GM19240 (cell line): ENCODE results near the gene ING4.
A peak's percentile ranks its signal among the peaks of the same experiment; 100 is the strongest.

Experiments used
- DNase-seq: peaks from one replicate; pipeline ENCODE4 v3.0.0; 2011; ENCODE audit warnings: low spot score; ENCODE audit not compliant: insufficient read length

ING4 gene

DNA sequence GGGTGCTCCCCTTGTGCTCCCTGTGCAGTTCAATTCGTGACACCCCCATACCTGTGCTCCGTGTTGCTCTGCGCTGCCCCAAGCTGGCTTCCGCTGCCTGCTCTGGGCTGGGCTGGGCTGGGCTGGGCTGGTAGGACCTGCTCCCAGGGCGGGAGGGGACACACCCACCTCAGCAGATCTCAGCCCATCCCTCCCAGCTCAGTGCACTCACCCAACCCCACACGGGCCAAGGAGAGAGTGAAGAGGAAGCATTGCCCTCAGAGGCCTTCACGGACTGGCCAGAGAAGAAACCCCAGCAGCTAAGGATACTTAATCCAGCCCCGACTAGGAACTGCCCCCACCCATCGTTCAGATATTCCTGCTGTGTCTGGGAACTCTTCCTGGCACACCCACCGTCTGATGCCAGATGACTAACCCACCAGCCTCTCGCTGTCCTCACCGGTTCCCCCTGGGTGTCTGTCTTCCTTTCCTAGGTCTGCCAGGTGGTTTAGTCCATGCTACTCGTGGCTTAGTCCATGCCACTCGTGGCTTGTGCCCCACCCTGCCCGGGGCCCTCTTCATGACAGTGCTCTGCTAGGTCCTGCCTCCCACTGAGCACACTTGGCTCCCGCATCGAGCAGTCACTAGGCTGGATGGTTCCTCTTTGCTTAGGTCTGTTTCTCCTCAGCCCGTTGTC is 26.9 kb downstream of the ING4 start, which contains the start of gene LPAR5:
TSS of gene LPAR5 (minus strand) at position 104 of the 676 bp plus-strand sequence. CDS start 14,711 bp downstream, outside the sequence.
- no peak for DNase-seq

DNA sequence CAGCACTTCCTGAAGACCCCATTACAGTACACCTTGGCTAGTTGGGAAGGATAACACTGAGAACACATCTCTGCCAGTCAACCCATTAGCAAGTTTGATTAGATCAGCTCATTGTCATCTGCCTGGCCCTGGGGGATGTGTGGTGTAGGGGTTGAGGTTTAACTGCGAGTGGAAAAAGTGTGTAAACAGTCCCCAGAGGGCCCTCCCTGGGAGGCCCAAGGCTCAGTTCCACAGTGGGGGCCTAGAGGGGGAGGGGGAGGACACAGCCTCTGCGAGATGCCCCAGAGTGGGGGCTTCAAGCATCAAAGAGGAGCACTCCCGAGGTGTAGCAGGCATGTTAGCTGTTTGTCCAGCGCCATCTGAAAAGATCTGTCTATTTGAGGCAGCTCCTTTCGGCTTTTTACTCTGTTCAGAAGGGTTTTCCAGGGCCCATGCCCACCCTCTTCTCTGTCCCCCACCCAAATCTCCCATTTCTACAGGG is 27.5 kb downstream of the ING4 start:
- no peak for DNase-seq

DNA sequence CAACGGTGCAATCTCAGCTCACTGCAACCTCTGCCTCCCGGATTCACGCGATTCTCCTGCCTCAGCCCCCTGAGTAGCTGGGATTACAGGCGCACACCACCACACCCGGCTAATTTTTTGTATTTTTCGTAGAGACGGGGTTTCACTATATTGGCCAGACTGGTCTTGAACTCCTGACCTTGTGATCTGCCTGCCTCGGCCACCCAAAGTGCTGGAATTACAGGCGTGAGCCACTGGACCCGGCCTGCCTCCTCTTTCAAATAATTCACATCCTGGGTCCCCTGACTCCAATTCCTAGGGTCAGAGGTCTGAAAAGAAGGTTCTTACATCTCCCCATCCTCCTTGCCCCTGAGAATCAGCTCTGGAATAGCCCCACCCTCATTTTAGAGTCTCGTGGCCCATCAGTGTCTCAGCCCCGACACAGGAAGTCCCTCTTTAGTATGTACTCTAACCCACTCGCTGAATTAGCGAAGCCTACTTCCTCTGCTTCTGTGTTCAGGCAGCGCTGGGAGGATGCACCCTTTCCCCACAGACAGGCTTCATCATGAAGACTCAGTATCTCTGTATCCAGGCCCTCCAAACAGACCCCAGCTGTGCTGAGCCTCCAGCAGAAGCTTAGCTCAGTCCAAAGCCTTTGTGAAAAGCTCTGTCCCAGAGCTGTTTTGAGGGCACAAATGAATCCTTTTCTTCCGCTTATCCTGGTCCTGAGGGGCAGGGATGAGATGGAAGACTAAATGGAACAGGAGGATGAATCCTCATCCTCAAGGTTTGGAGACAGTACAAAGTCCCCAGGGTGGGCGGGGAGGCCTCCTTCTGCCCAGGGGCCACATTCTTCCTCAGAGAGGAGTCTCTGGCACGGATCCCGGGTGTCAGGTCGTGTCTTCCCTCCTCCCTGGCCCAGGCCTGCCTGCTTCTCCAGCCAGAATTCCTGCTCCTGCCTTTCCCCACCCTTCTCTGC is 30.6 kb downstream of the ING4 start:
- DNase-seq, result peak; percentile 58

- DNase-seq, result no peak
Observed at GRCh38 chr12:6631549-6631961, 31.4 kb downstream of the ING4 start.

GRCh38 chr12:6630736-6631135 is 32.2 kb downstream of the ING4 start:
- no peak for DNase-seq

DNA sequence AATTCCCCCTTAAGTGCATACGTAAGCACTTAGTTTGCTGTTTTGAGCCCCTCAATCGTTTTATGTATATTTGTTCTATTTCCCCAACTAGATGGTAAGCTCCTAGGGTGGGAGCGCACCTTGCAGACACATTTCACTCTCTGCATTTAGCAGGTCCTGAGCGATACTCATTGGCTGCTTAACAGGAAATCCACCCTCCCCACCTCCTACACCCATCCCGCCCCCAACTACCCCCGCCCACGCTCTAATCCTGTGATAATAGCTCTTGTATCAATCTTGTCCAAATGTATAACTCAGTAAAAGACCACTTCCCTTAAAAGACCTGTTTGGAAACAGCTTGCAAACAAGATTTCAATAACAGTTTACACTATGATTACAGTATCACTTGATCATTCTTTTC is 35.3 kb downstream of the ING4 start:
- no peak for DNase-seq

- no peak for DNase-seq
Observed at GRCh38 chr12:6626654-6627283, 36.1 kb downstream of the ING4 start.

GRCh38 chr12:6620885-6621274 is 42.0 kb downstream of the ING4 start:
- DNase-seq, result no peak

DNA sequence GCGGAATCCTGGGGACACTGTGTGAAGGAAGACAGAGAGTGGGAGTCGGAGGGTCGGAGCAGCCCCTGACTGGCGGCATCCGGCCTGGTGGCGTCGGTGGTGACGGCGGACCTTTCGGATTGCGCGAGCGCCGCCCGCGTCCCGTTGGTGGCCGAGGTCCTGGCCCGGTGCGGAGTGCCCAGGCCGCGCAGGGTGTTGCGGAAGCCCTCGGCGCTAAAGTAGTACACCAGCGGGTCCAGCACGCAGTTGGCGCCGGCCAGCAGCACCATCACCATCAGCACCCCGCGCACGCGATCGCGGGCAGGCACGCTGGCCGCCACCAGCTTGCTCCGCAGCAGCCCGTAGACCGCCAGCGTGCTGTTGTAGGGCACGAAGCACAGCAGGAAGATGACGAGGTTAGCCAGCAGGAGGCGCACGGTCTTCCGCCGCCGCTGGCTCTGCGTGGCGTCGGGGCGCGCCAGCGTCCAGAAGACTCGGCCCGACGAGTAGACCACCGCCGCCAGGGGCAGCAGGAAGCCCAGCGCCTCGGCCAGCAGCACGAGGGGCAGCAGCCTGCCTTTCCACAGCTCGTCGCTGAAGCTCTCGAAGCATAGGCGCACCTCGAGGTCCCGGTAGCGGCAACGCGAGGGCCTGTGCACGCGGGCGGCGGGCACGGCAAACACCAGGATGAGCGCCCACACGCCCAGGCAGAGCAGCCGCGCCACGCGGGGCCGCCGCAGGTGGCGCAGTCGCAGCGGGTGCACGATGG is 42.6 kb downstream of the ING4 start:
- DNase-seq, result no peak

GRCh38 chr12:6618483-6619225 is 44.3 kb downstream of the ING4 start:
- no peak for DNase-seq

GRCh38 chr12:6615802-6616201 is 47.1 kb downstream of the ING4 start:
- DNase-seq, result no peak

- no peak for DNase-seq
Observed at GRCh38 chr12:6614513-6615172, 48.3 kb downstream of the ING4 start.

DNA sequence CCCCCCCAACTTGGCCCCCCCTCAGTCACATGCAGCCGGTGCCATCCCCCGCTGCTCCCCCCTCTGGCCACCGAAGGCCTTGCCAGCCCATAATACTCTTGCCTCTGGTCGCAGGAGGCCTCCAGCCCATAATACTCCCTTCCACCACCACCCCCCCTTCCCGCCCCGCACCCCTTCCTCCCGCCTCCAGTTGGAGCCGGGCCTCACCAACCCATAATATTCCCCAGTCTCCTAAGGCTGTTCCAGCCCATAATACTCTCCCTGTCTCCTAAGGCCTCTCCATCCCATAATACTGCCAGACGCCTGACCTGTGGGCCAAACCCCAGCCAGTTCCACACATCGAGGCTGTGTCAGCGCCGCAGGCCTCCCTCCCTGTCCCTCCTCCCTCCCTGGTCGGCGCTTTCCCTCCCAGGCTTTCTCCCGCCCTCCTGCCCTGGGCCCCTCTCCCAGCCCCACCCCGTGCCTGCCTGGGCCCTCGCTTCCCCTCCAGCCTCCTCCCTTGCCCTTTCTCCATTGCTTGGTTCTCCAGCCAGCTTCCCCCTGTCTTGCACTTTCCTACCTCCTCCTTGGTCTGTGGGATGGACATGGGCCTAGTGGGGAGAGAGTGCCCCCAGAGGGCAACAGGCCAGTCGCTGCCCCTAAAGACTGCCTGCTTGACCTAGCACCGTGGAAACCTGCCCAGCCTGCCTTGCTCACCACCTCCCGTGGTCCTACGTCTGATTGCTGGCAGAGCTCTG is 49.0 kb downstream of the ING4 start:
- DNase-seq, result no peak

DNA sequence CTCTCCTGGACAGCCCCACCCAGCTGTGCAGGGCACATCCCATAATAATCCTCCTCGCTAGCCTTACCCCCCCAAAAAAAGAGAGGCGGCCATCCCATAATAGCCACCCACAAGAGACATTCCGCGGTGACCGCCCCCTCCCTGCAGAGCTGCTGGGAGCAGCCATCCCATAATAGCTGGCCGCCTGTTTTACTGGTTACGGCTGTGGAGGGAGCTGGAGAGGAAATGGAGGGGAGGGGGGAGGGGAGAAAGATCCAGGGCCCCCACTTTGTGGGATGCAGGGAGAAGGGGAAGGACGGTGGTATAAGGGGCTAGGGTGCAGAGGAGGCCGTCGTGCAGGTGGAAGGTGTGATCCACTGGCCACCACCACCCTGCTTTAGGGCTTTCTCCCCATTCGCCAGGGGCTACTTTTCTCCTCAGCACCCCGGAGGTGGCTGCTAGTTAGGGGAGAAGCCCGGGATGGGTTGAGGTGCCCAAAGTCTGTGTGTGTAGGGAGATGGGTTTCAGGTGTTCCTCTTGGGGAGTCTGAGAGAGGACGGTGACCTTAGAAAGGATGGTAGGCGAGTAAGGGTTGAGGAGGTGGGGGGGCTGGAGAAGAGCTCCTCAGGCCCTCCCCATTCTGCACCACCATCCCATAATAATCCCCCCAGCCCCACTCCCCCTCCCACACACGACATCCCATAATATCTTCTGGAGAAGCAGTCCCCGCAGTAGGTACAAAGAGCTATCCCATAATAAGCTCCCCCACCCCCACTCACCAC is 49.7 kb downstream of the ING4 start:
- DNase-seq, result no peak

- DNase-seq, result no peak
Observed at GRCh38 chr12:6612652-6613014, 50.3 kb downstream of the ING4 start.

DNA sequence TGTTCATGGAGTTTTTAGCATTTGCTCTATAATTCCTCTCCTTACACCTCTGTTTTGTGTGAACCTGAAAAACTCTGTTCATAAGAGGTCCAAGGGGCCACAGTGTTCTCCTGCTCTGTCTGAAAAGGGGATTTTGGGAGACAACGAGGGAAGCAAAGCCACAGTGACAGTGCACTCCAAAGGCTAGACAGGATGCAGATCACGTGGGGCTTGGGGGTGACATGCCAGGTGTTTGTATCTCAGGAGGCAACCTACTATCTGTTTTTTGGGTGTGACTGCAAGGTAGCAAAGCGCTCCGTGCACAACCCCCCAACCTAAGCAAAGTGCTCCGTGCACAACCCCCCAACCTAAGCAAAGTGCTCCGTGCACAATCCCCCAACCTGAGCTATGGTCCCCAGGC is 50.7 kb downstream of the ING4 start:
- no peak for DNase-seq

DNA sequence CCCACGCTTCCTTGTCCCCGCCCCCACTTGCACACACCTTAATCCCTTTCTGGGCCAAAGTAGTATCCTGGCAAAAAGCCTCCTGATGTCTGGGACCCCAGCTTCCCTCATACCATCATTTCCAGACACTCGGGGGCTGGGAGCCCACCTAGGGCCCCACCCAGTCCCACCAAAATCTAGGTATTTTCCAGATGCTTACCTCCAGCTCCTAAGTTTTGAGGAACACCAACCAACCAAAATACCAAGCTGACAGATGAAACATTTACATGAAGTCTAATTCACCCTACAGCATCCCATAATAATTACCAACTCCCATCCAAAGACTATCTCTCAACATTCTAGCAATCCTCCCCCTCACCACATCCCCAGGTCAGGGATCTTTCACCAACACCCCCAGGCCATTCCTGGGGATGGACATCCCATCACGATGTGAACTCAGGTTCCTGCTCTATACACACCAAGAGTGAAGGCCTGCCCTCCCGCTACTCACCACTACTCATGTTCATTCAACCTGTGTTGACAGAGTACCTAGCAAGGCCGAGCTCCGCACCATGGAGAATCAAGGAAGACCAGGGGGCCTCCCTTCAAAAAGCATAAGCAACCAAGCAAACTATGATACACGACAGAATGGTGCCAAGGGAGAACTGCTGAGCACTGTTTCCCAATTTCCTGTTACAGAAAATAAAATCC is 54.2 kb downstream of the ING4 start:
- DNase-seq, result no peak
